CD4-positive, alpha-beta T cell treated with Interleukin-10 for 1 hour (primary cell): Measurements from ENCODE around the gene EXTL2.
"Not testable (repeated sequence)": the region's sequence is repeated elsewhere in the genome, so short reads cannot be mapped to it uniquely, and the experiment has no call there.

Source experiments
- DNase-seq: peaks from one replicate; pipeline ENCODE4 v3.0.0-alpha.2; 2020

EXTL2 gene

GRCh38 chr1:100896481-100896982 is 1.9 kb upstream of the EXTL2 start:
- DNase-seq: peak; percentile 85

- DNase-seq: peak; percentile 98
Measured at GRCh38 chr1:100895540-100896480, 1.2 kb upstream of the EXTL2 start, which contains the start of gene SLC30A7. Gene SLC30A7, plus strand, starts transcription at chr1:100896090. Its CDS starts 173 bp downstream, at chr1:100896263.

- DNase-seq: no peak
Measured at GRCh38 chr1:100893718-100894117, 924 bp downstream of the EXTL2 start.

GRCh38 chr1:100892554-100892953 is 2.1 kb downstream of the EXTL2 start:
- DNase-seq: no peak

GRCh38 chr1:100891380-100891779 is 3.3 kb downstream of the EXTL2 start:
- no peak for DNase-seq

GRCh38 chr1:100889869-100890482 is 4.7 kb downstream of the EXTL2 start:
- not testable (repeated sequence) for DNase-seq

GRCh38 chr1:100889007-100889406 is 5.6 kb downstream of the EXTL2 start:
- not testable (repeated sequence) for DNase-seq

- no peak for DNase-seq
Measured at GRCh38 chr1:100883963-100884362, 10.7 kb downstream of the EXTL2 start.

- DNase-seq: no peak
Measured at GRCh38 chr1:100882698-100883097, 11.9 kb downstream of the EXTL2 start.

- DNase-seq: no peak
Measured at GRCh38 chr1:100881687-100882086, 13.0 kb downstream of the EXTL2 start.

- DNase-seq: no peak
Measured at GRCh38 chr1:100879422-100879821, 15.2 kb downstream of the EXTL2 start.

GRCh38 chr1:100876291-100876690 is 18.4 kb downstream of the EXTL2 start:
- no peak for DNase-seq

GRCh38 chr1:100875228-100875627 is 19.4 kb downstream of the EXTL2 start:
- DNase-seq: no peak

GRCh38 chr1:100874433-100874832 is 20.2 kb downstream of the EXTL2 start:
- DNase-seq: no peak

- DNase-seq: no peak
Measured at GRCh38 chr1:100869996-100870395, 24.6 kb downstream of the EXTL2 start.

- peak; percentile 61 for DNase-seq
Measured at GRCh38 chr1:100868364-100868995, 26.2 kb downstream of the EXTL2 start.

- no peak for DNase-seq
Measured at GRCh38 chr1:100866901-100867206, 27.8 kb downstream of the EXTL2 start.

GRCh38 chr1:100866041-100866900 is 28.4 kb downstream of the EXTL2 start:
- DNase-seq: peak; percentile 40

GRCh38 chr1:100862591-100862990 is 32.1 kb downstream of the EXTL2 start:
- no peak for DNase-seq

- DNase-seq: no peak
Measured at GRCh38 chr1:100861379-100861778, 33.3 kb downstream of the EXTL2 start.

GRCh38 chr1:100860397-100860991 is 34.1 kb downstream of the EXTL2 start:
- no peak for DNase-seq

- DNase-seq: not testable (repeated sequence)
Measured at GRCh38 chr1:100855116-100855515, 39.5 kb downstream of the EXTL2 start.
